Endothelial cell of umbilical vein (primary cell): Measurements from ENCODE around the gene MAML2.

Experiments used
- CTCF ChIP-seq, 2 donors: IDR thresholded peaks; 1 replicate in 1 of 2; 2 replicates in 1 of 2; pipeline ENCODE4 v1.5.1; 2011; ENCODE audit warnings: low read length in 2 of 2, mild to moderate bottlenecking in 2 of 2, moderate library complexity in 2 of 2, control low read depth in 1 of 2, inconsistent platforms in 1 of 2, low read depth in 1 of 2; ENCODE audit not compliant: insufficient read depth in 1 of 2; ENCODE audit errors: extremely low read depth in 1 of 2
- EZH2 ChIP-seq: IDR thresholded peaks from 2 replicates; pipeline ENCODE4 v1.6.1; 2012; ENCODE audit warnings: borderline replicate concordance, low read depth, mild to moderate bottlenecking, moderate library complexity, low read length, inconsistent platforms; ENCODE audit not compliant: severe bottlenecking
- MYC ChIP-seq: IDR thresholded peaks from one replicate; pipeline ENCODE4 v1.6.1; 2011; ENCODE audit warnings: mild to moderate bottlenecking, low read depth, low read length
- POLR2A ChIP-seq: IDR thresholded peaks from 2 replicates; pipeline ENCODE4 v1.6.1; 2012; ENCODE audit warnings: low read depth, mild to moderate bottlenecking, control low read depth, low read length

- no peak for TF ChIP-seq MYC
- TF ChIP-seq POLR2A = no peak
- no peak for TF ChIP-seq CTCF (IDR thresholded peaks at IDR 0.05; ENCODE audit: extremely low read depth in 1 of 2, insufficient read depth in 1 of 2, low read depth in 1 of 2, low read length in 2 of 2)
- TF ChIP-seq EZH2 = no peak
These were observed 215.4 kb downstream of the MAML2 start for GRCh38 chr11:96127596-96127959.
